Liver (tissue), 3 donors: Measurements from ENCODE around the gene GLP2R.

Experiments
- JUND ChIP-seq, 2 donors: IDR thresholded peaks; 2 replicates each; pipeline ENCODE4 v1.6.1; 2016; ENCODE audit warnings: antibody characterized with exemption in 2 of 2
- RAD21 ChIP-seq, 2 donors: IDR thresholded peaks; 2 replicates each; pipeline ENCODE4 v1.6.1; 2016; ENCODE audit warnings: antibody characterized with exemption in 2 of 2, mild to moderate bottlenecking in 2 of 2
- SP1 ChIP-seq: IDR thresholded peaks from 2 replicates; pipeline ENCODE4 v1.6.1; 2018; ENCODE audit warnings: antibody characterized with exemption, mild to moderate bottlenecking
- TAF1 ChIP-seq: conservative IDR thresholded peaks from 2 replicates; pipeline ENCODE4 v1.6.1; 2016; ENCODE audit warnings: antibody characterized with exemption, mild to moderate bottlenecking
- TF ChIP-seq, protein P1 (sequence below): fragments of 150-350 bp; IDR thresholded peaks from 2 replicates; pipeline ENCODE4 v1.5.1; 2017; ENCODE audit warnings: improper control_type of control experiment, low read depth, low read length; ENCODE audit not compliant: missing input control
- TF ChIP-seq, protein P2 (sequence below): IDR thresholded peaks from 2 replicates; pipeline ENCODE4 v1.6.1; 2016; ENCODE audit warnings: antibody characterized with exemption
- TF ChIP-seq, protein P3 (sequence below): IDR thresholded peaks from 2 replicates; pipeline ENCODE4 v1.6.1; 2016; ENCODE audit warnings: antibody characterized with exemption
- TF ChIP-seq, protein P4 (sequence below): IDR thresholded peaks from 2 replicates; pipeline ENCODE4 v1.6.1; 2016; ENCODE audit warnings: antibody characterized with exemption, mild to moderate bottlenecking
- donor health status: healthy.
- donor health status: healthy.

DNA sequence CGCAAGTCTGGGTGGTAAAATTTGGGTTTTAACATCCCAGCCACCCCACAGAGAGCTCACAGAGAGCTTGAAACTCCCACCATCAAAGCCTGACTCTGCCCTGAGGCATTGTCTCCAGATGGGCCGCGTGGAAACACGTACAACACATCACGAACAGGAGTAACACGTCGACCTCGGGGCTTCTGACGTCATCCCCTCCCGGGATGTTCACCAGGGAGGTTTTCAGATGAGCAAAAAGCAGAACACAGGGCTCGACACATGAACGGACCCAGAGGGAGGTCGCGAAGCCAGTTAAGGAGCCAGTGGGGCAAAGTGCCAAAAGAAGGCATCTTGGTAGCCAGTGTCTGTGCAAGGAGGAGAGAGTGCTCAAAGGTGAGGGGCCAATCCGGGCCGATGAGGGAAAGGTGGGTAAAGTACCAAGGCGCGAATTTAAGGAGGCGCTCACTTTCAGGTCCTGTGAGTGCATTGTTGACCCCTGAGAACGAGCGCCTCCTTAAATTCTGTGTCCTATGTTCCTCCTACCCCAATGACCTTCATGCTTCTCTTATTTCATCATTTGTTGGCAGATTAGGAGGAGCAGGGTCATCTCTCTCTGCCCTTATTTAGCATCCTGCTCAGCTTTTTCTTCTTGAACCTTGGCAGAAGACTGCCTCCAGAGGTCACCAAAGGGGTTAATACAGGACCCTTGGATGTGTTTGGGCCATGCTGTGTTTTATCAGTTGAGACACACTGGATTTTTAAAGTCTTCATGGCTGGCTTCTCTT is 73.7 kb downstream of the GLP2R start:
- TF ChIP-seq, protein P1, sequence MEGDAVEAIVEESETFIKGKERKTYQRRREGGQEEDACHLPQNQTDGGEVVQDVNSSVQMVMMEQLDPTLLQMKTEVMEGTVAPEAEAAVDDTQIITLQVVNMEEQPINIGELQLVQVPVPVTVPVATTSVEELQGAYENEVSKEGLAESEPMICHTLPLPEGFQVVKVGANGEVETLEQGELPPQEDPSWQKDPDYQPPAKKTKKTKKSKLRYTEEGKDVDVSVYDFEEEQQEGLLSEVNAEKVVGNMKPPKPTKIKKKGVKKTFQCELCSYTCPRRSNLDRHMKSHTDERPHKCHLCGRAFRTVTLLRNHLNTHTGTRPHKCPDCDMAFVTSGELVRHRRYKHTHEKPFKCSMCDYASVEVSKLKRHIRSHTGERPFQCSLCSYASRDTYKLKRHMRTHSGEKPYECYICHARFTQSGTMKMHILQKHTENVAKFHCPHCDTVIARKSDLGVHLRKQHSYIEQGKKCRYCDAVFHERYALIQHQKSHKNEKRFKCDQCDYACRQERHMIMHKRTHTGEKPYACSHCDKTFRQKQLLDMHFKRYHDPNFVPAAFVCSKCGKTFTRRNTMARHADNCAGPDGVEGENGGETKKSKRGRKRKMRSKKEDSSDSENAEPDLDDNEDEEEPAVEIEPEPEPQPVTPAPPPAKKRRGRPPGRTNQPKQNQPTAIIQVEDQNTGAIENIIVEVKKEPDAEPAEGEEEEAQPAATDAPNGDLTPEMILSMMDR: no peak
- TF ChIP-seq JUND (IDR thresholded peaks at IDR 0.05) (no peak), SP1 (no peak), TAF1 (no peak), RAD21 (IDR thresholded peaks at IDR 0.05) (no peak)
- TF ChIP-seq, protein P2, sequence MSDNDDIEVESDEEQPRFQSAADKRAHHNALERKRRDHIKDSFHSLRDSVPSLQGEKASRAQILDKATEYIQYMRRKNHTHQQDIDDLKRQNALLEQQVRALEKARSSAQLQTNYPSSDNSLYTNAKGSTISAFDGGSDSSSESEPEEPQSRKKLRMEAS: no peak
- TF ChIP-seq, protein P3, sequence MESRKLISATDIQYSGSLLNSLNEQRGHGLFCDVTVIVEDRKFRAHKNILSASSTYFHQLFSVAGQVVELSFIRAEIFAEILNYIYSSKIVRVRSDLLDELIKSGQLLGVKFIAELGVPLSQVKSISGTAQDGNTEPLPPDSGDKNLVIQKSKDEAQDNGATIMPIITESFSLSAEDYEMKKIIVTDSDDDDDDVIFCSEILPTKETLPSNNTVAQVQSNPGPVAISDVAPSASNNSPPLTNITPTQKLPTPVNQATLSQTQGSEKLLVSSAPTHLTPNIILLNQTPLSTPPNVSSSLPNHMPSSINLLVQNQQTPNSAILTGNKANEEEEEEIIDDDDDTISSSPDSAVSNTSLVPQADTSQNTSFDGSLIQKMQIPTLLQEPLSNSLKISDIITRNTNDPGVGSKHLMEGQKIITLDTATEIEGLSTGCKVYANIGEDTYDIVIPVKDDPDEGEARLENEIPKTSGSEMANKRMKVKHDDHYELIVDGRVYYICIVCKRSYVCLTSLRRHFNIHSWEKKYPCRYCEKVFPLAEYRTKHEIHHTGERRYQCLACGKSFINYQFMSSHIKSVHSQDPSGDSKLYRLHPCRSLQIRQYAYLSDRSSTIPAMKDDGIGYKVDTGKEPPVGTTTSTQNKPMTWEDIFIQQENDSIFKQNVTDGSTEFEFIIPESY: no peak
- TF ChIP-seq, protein P4, sequence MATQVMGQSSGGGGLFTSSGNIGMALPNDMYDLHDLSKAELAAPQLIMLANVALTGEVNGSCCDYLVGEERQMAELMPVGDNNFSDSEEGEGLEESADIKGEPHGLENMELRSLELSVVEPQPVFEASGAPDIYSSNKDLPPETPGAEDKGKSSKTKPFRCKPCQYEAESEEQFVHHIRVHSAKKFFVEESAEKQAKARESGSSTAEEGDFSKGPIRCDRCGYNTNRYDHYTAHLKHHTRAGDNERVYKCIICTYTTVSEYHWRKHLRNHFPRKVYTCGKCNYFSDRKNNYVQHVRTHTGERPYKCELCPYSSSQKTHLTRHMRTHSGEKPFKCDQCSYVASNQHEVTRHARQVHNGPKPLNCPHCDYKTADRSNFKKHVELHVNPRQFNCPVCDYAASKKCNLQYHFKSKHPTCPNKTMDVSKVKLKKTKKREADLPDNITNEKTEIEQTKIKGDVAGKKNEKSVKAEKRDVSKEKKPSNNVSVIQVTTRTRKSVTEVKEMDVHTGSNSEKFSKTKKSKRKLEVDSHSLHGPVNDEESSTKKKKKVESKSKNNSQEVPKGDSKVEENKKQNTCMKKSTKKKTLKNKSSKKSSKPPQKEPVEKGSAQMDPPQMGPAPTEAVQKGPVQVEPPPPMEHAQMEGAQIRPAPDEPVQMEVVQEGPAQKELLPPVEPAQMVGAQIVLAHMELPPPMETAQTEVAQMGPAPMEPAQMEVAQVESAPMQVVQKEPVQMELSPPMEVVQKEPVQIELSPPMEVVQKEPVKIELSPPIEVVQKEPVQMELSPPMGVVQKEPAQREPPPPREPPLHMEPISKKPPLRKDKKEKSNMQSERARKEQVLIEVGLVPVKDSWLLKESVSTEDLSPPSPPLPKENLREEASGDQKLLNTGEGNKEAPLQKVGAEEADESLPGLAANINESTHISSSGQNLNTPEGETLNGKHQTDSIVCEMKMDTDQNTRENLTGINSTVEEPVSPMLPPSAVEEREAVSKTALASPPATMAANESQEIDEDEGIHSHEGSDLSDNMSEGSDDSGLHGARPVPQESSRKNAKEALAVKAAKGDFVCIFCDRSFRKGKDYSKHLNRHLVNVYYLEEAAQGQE: no peak
